H1 (cell line): ENCODE measurements around the gene ETF1. TPM values are rescaled to one million over a fixed set of nuclear protein-coding genes. Genes with fewer than 3 reads are reported as not detected.

Source experiments
- BRCA1 ChIP-seq: IDR thresholded peaks from 2 replicates; pipeline ENCODE4 v1.6.1; 2012; ENCODE audit warnings: low read depth, low read length, improper control_type of control experiment
- CBX5 ChIP-seq: fragments of 300-800, 300-1000 bp; sonication (generic); IDR thresholded peaks from 2 replicates; pipeline ENCODE4 v1.7.1; 2016; ENCODE audit warnings: antibody characterized with exemption, low read length, low read depth
- CTBP2 ChIP-seq: IDR thresholded peaks from 2 replicates; pipeline ENCODE4 v1.7.0; 2011; ENCODE audit warnings: borderline replicate concordance, mild to moderate bottlenecking, moderate library complexity, mixed read lengths, low read length; ENCODE audit not compliant: insufficient read depth, insufficient read length
- NRF1 ChIP-seq: IDR thresholded peaks from 2 replicates; pipeline ENCODE4 v1.6.1; 2011; ENCODE audit warnings: mild to moderate bottlenecking, low read depth, low read length, improper control_type of control experiment
- PHF8 ChIP-seq: fragments of 200-600 bp; sonication (generic); conservative IDR thresholded peaks from 2 replicates; pipeline ENCODE4 v1.7.1; 2012; ENCODE audit warnings: low read depth, mild to moderate bottlenecking, inconsistent platforms, low read length, moderate library complexity
- SIX5 ChIP-seq: IDR thresholded peaks from 2 replicates; pipeline ENCODE4 v1.6.1; 2011; ENCODE audit warnings: mild to moderate bottlenecking, low read depth, low read length
- TAF1 ChIP-seq: IDR thresholded peaks from 2 replicates; pipeline ENCODE4 v1.6.1; 2011; ENCODE audit warnings: mild to moderate bottlenecking, low read depth, low read length
- YY1 ChIP-seq: IDR thresholded peaks from 2 replicates; pipeline ENCODE4 v1.6.1; 2011; ENCODE audit warnings: low read depth, mild to moderate bottlenecking, low read length
- polyA plus RNA-seq, 7 experiments: library from polyadenylated mRNA; depleted of rRNA in 3 of 7; stranded (reverse) in 5 of 7; unstranded in 2 of 7; fragments of >200 nt in 5 of 7; fragments of 200-250 nt in 2 of 7; gene quantifications; 1 replicate in 5 of 7; 2 replicates in 1 of 7; 4 replicates in 1 of 7; pipeline versions ENCODE4 v1.2.1 to v1.2.3, GENCODE V29; 2011 to 2013; ENCODE audit warnings: missing spikeins in 2 of 7, mixed read lengths in 2 of 7
- total RNA-seq: library from RNA; stranded (reverse); fragmentation: NEBNext Ultra II Directional; extraction: Animal tissue kit (Norgen Biotek cat#: 25700); gene quantifications from 2 replicates; pipeline ENCODE4 v1.2.1, GENCODE V29; 2021

The ETF1 gene
- total and polyA plus RNA-seq, 2 of the 8 experiments (the other 6 are each of a cell fraction or from before 2014, with no cell fraction given) = 50.5 to 168 TPM

DNA sequence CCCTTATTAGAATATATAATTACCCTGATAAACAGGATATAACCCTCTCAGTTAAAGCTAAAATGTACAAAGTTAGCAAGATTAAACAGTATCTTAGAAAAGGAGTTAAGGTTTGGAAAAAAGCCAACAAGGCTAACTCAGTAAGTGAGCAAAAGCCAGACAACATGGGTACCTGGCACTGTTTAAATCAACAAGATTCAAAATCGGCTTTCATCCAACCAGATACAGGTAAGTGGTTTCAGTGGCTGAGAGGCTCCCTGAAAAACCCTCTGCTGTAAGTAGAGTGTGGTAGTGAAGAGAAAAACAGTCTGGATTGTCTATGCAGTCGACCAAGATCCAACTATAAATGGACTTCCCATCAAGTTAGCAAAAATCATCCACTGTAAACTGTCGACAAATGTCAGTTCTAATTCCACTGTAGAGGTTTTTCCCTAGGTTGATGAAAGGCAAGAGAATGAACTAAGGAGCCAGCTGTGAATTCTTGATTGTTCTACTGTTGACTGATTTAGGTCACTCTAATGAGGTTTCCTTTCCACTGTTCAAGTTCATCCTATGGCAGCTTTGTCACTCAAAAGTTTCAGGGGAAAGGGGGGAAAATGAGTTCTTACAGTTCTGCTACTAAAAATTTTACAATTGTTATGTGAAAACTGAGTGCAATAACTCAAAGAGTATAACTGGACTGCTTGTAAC, 27.3 kb downstream of the ETF1 start (continued):
- TF ChIP-seq NRF1 = no peak
- TF ChIP-seq CTBP2 = no peak
- no peak for TF ChIP-seq SIX5
- no peak for TF ChIP-seq YY1
- TF ChIP-seq PHF8 = no peak
- no peak for TF ChIP-seq CBX5
- no peak for TF ChIP-seq TAF1
- TF ChIP-seq BRCA1 = no peak
